H1 (cell line): ENCODE data around the gene CNKSR2. TPM values are rescaled to one million over a fixed set of nuclear protein-coding genes. Genes with fewer than 3 reads are reported as not detected.

Experiments used
- CTCF ChIA-PET: fragments of 300-600 bp; sonication (Branson Sonifier 250); formaldehyde crosslinking; loops from one replicate; lab custom pipeline; 2021; ENCODE audit not compliant: partially characterized antibody; lab: Charles Lee
- POLR2A ChIA-PET: fragments of 300-600 bp; sonication (Branson Sonifier 250); formaldehyde crosslinking; loops from one replicate; lab custom pipeline; 2021; ENCODE audit warnings: inconsistent platforms; ENCODE audit not compliant: partially characterized antibody; lab: Charles Lee
- DNase-seq, 2 experiments: peaks; one replicate each; pipeline versions ENCODE4 v3.0.0 to v3.0.0-alpha.2; 2010 to 2022; ENCODE audit warnings: low spot score in 2 of 2, low read depth in 1 of 2, mixed read lengths in 1 of 2
- FAIRE-seq: peaks from 2 replicates; lab custom pipeline; 2011; peaks lifted over from hg19 to GRCh38; lab: Jason Lieb, UNC
- H2AFZ ChIP-seq: 2 replicates; pipeline ENCODE4 v1.8.1; 2012; ENCODE audit warnings: low read length, inconsistent platforms
- H2AK5ac ChIP-seq: 2 replicates; pipeline ENCODE4 v1.6.1; 2013; ENCODE audit warnings: low read depth, low read length
- H2BK120ac ChIP-seq: replicated peaks from 2 replicates; pipeline ENCODE3; 2013; ENCODE audit warnings: low read depth, low read length, inconsistent platforms
- H2BK12ac ChIP-seq: 2 replicates; pipeline ENCODE4 v1.6.1; 2013; ENCODE audit warnings: low read depth, low read length
- H2BK15ac ChIP-seq: 2 replicates; pipeline ENCODE4 v1.6.1; 2013; ENCODE audit warnings: low read length
- H2BK20ac ChIP-seq: 2 replicates; pipeline ENCODE4 v1.6.1; 2013; ENCODE audit warnings: low read length
- H2BK5ac ChIP-seq: 2 replicates; pipeline ENCODE4 v1.6.1; 2013; ENCODE audit warnings: low read depth, low read length
- H3K14ac ChIP-seq: 2 replicates; pipeline ENCODE4 v1.6.1; 2013; ENCODE audit warnings: inconsistent platforms; ENCODE audit not compliant: insufficient read length
- H3K18ac ChIP-seq: 2 replicates; pipeline ENCODE4 v1.6.1; 2013; ENCODE audit warnings: low read length; ENCODE audit errors: extremely low read depth
- H3K23ac ChIP-seq: 2 replicates; pipeline ENCODE4 v1.6.1; 2013; ENCODE audit warnings: inconsistent platforms; ENCODE audit not compliant: insufficient read length
- H3K23me2 ChIP-seq: 2 replicates; pipeline ENCODE4 v1.6.1; 2013; ENCODE audit warnings: low read depth, low read length
- H3K27ac ChIP-seq: 2 replicates; pipeline ENCODE4 v1.6.1; 2011; ENCODE audit warnings: low read depth, low read length, inconsistent platforms
- H3K27me3 ChIP-seq, 4 experiments: replicated peaks in 1 of 4; 1 replicate in 1 of 4; 2 replicates in 3 of 4; pipeline versions ENCODE4 v1.6.1 to v1.8.1; 2011 to 2013; ENCODE audit warnings: low read length in 3 of 4, mild to moderate bottlenecking in 3 of 4, inconsistent platforms in 2 of 4, mixed read lengths in 2 of 4, moderate library complexity in 1 of 4; ENCODE audit not compliant: control insufficient read depth in 3 of 4, insufficient read depth in 3 of 4; ENCODE audit errors: extremely low read depth in 1 of 4
- H3K36me3 ChIP-seq, 4 experiments: 2 replicates each; pipeline versions ENCODE4 v1.6.1 to v1.8.1; 2011 to 2013; ENCODE audit warnings: mild to moderate bottlenecking in 4 of 4, low read length in 3 of 4, moderate library complexity in 2 of 4, control low read depth in 1 of 4, inconsistent platforms in 1 of 4; ENCODE audit not compliant: insufficient read depth in 4 of 4, control insufficient read depth in 2 of 4
- H3K4ac ChIP-seq: replicated peaks from 2 replicates; pipeline ENCODE3; 2013; ENCODE audit warnings: low read length, low read depth, mixed read lengths, inconsistent platforms; ENCODE audit not compliant: insufficient read length
- H3K4me1 ChIP-seq, 4 experiments: replicated peaks in 1 of 4; 1 replicate in 1 of 4; 2 replicates in 3 of 4; pipeline versions ENCODE4 v1.6.1 to v1.8.1; 2011 to 2013; ENCODE audit warnings: low read length in 3 of 4, inconsistent platforms in 2 of 4, mixed read lengths in 1 of 4; ENCODE audit not compliant: insufficient read depth in 4 of 4, control insufficient read depth in 3 of 4
- H3K4me2 ChIP-seq, 2 experiments: 2 replicates each; pipeline versions ENCODE4 v1.6.1 to v1.8.1; 2011 to 2013; ENCODE audit warnings: low read depth in 2 of 2, low read length in 2 of 2, control low read depth in 1 of 2, inconsistent platforms in 1 of 2, mild to moderate bottlenecking in 1 of 2; ENCODE audit not compliant: insufficient read depth in 1 of 2
- H3K4me3 ChIP-seq, 4 experiments: fragments of 200-600, 300-600 bp in 1 of 4; sonication (generic), shearing (Covaris generic), sonication (Bioruptor Twin) in 1 of 4; 2 replicates each; pipeline versions ENCODE4 v1.5.1 to v1.8.1; 2011 to 2016; ENCODE audit warnings: low read length in 4 of 4, low read depth in 3 of 4, control low read depth in 2 of 4, inconsistent platforms in 2 of 4, mild to moderate bottlenecking in 2 of 4, mixed read lengths in 1 of 4, moderate library complexity in 1 of 4; ENCODE audit not compliant: insufficient read depth in 2 of 4; ENCODE audit errors: extremely low read depth in 1 of 4
- H3K56ac ChIP-seq: replicated peaks from 2 replicates; pipeline ENCODE3; 2013; ENCODE audit warnings: low read depth, mild to moderate bottlenecking, mixed read lengths, low read length, inconsistent platforms; ENCODE audit not compliant: insufficient read length
- H3K79me1 ChIP-seq: 2 replicates; pipeline ENCODE4 v1.6.1; 2013; ENCODE audit warnings: low read depth, low read length, control low read depth
- H3K79me2 ChIP-seq, 2 experiments: 2 replicates each; pipeline versions ENCODE4 v1.6.1 to v1.8.1; 2012 to 2013; ENCODE audit warnings: low read length in 2 of 2, mild to moderate bottlenecking in 2 of 2, inconsistent platforms in 1 of 2; ENCODE audit not compliant: insufficient read depth in 2 of 2, control insufficient read depth in 1 of 2
- H3K9ac ChIP-seq, 4 experiments: replicated peaks in 1 of 4; 1 replicate in 1 of 4; 2 replicates in 3 of 4; pipeline versions ENCODE4 v1.6.1 to v1.8.1; 2011 to 2013; ENCODE audit warnings: low read depth in 3 of 4, low read length in 3 of 4, control low read depth in 2 of 4, mild to moderate bottlenecking in 2 of 4, moderate library complexity in 2 of 4, inconsistent platforms in 1 of 4; ENCODE audit errors: extremely low read depth in 1 of 4
- H3K9me3 ChIP-seq, 2 experiments: 2 replicates each; pipeline versions ENCODE4 v1.6.1 to v1.8.1; 2012 to 2013; ENCODE audit warnings: mild to moderate bottlenecking in 2 of 2, moderate library complexity in 2 of 2, control low read depth in 1 of 2, inconsistent platforms in 1 of 2, low read depth in 1 of 2, low read length in 1 of 2, mixed read lengths in 1 of 2; ENCODE audit not compliant: insufficient read depth in 2 of 2
- H4K20me1 ChIP-seq, 2 experiments: replicated peaks in 1 of 2; 2 replicates each; pipeline versions ENCODE3 to v1.8.1; 2011 to 2013; ENCODE audit warnings: inconsistent platforms in 2 of 2, low read length in 2 of 2, mild to moderate bottlenecking in 1 of 2; ENCODE audit not compliant: insufficient read depth in 2 of 2, control insufficient read depth in 1 of 2
- H4K5ac ChIP-seq: 2 replicates; pipeline ENCODE4 v1.6.1; 2013; ENCODE audit warnings: low read length, low read depth, mixed read lengths, inconsistent platforms; ENCODE audit not compliant: insufficient read length
- H4K8ac ChIP-seq: 2 replicates; pipeline ENCODE4 v1.8.0; 2013; ENCODE audit warnings: mild to moderate bottlenecking, moderate library complexity, low read length, inconsistent platforms; ENCODE audit not compliant: insufficient read depth; ENCODE audit errors: extremely low read depth
- H4K91ac ChIP-seq: replicated peaks from 2 replicates; pipeline ENCODE3; 2013; ENCODE audit warnings: low read length, mixed read lengths, inconsistent platforms; ENCODE audit not compliant: insufficient read length
- CBX5 ChIP-seq: fragments of 300-800, 300-1000 bp; sonication (generic); IDR thresholded peaks from 2 replicates; pipeline ENCODE4 v1.7.1; 2016; ENCODE audit warnings: antibody characterized with exemption, low read length, low read depth
- WGBS, 2 experiments: shearing (Covaris generic) in 1 of 2; methylation state at CpG; one replicate each; pipeline versions ENCODE4 v1.1.6 to v1.1.7; 2013 to 2015; ENCODE audit warnings: low lambda C conversion rate in 2 of 2, mixed read lengths in 2 of 2, inconsistent platforms in 1 of 2, low coverage in 1 of 2, missing lambda C conversion rate in 1 of 2; ENCODE audit not compliant: insufficient replicate concordance in 2 of 2, insufficient coverage in 1 of 2, insufficient read length in 1 of 2; ENCODE audit errors: extremely low coverage in 1 of 2, missing lambda C conversion rate in 1 of 2; 5-methylcytosine and 5-hydroxymethylcytosine counted together
- polyA plus RNA-seq, 7 experiments: library from polyadenylated mRNA; depleted of rRNA in 3 of 7; stranded (reverse) in 5 of 7; unstranded in 2 of 7; fragments of >200 nt in 5 of 7; fragments of 200-250 nt in 2 of 7; gene quantifications; 1 replicate in 5 of 7; 2 replicates in 1 of 7; 4 replicates in 1 of 7; pipeline versions ENCODE4 v1.2.1 to v1.2.3, GENCODE V29; 2011 to 2013; ENCODE audit warnings: missing spikeins in 2 of 7, mixed read lengths in 2 of 7
- total RNA-seq: library from RNA; stranded (reverse); fragmentation: NEBNext Ultra II Directional; extraction: Animal tissue kit (Norgen Biotek cat#: 25700); gene quantifications from 2 replicates; pipeline ENCODE4 v1.2.1, GENCODE V29; 2021

The CNKSR2 gene
- total and polyA plus RNA-seq, 2 of the 8 experiments (the other 6 are each of a cell fraction or from before 2014, with no cell fraction given): 5.5 to 16.3 TPM

DNA sequence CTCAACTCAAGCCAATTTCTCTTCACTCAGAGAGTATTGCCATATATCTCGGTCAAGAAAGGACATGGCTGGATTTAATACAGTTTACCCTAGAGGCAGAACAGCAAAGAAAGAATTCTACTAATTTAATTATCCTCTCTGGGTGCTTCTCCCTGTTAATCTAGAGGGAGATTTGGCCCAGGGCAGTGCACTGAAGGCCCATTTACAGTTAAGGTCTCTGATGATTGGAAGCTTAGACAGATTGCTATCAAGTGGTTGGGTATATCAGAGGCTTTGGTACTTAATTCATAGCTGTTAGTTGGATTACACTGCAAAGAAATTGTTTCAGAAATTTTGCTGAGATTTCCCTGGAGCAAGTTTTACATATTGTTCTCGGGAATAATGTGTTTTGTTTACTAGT lies 4.6 kb upstream of the CNKSR2 start:
- Histone ChIP-seq H3K23ac (no peak overlapping the region), H3K9me3 (no peaks in the 10 kb centered on the region), H3K79me1 (no peaks in the 10 kb centered on the region), H2BK5ac (no peak overlapping the region), H3K4me2 (no peak overlapping the region), H2BK20ac (no peak overlapping the region), H4K20me1 (no peaks in the 10 kb centered on the region), H2BK12ac (no peak overlapping the region), H2AK5ac (no peak overlapping the region), H4K91ac (no peak overlapping the region), H4K8ac (no peak overlapping the region), H3K27ac (no peak overlapping the region), H3K79me2 (no peaks in the 10 kb centered on the region), H2AFZ (no peak overlapping the region), H3K4ac (no peak overlapping the region), H3K4me1 (no peaks in the 10 kb centered on the region), H3K9ac (no peak overlapping the region), H3K14ac (no peak overlapping the region), H3K36me3 (no peaks in the 10 kb centered on the region), H3K4me3 (no peak overlapping the region), H3K18ac (no peak overlapping the region), H2BK120ac (no peak overlapping the region), H3K56ac (no peak overlapping the region), H4K5ac (no peak overlapping the region), H2BK15ac (no peak overlapping the region), H3K27me3 (no peaks in the 10 kb centered on the region; a peak in 1 of 7 replicates), H3K23me2 (no peaks in the 10 kb centered on the region; the same call in 1 of the 2 replicates)
- ChIA-PET POLR2A (no interaction called here), CTCF (interaction anchor here (1.2 kb wide), 1 partner anchor 8 kb away, joined by 3 read pairs; no protein-coding TSS in a partner anchor)
- FAIRE-seq: no peak
- 100% methylated on average over 2 of the region's 2 CpGs; no CpG with 5 or more reads in 1 of the 2 experiments for WGBS, 2 experiments
- no peak for DNase-seq
- no peak for TF ChIP-seq CBX5
